ENCODE results near the gene C1orf122. TPM values are rescaled to one million over a fixed set of nuclear protein-coding genes. Genes with fewer than 3 reads are reported as not detected.

C1orf122 gene
- polyA plus RNA-seq, 2 of the 4 experiments (the other 2 are of a cell fraction): 21.3 to 29.1 TPM

- no peak for TF ChIP-seq CHD4 (IDR thresholded peaks at IDR 0.05; ENCODE audit: borderline replicate concordance)
These were observed 6.0 kb downstream of the C1orf122 start (continued) for GRCh38 chr1:37813529-37814145.

- 93% methylated on average over 7 of the region's 7 CpGs for WGBS (ENCODE audit: missing lambda C conversion rate)
- TF ChIP-seq CHD2 (IDR thresholded peaks at IDR 0.05; ENCODE audit: low read length, partially characterized antibody) (no peak), PHF8 (IDR thresholded peaks at IDR 0.05; ENCODE audit: borderline replicate concordance, low read depth) (no peak), FOSB (CRISPR knock-in tag; IDR thresholded peaks at IDR 0.05) (no peak), MAX (IDR thresholded peaks at IDR 0.05) (no peak), HES2 (IDR thresholded peaks at IDR 0.05) (no peak), KDM1A (IDR thresholded peaks at IDR 0.05; ENCODE audit: low read depth) (no peak), CTCF (IDR thresholded peaks at IDR 0.05) (no peak), POLR2AphosphoS2 (conservative IDR thresholded peaks at IDR 0.05; ENCODE audit: low read length) (no peak), CHD4 (IDR thresholded peaks at IDR 0.05; ENCODE audit: borderline replicate concordance) (no peak), FOXS1 (CRISPR knock-in tag; IDR thresholded peaks at IDR 0.05) (no peak), KDM5A (IDR thresholded peaks at IDR 0.05) (no peak), RAD21 (conservative IDR thresholded peaks at IDR 0.05 in 1 of 2, IDR thresholded peaks at IDR 0.05 in 1 of 2) (no peak)
- DNase-seq (ENCODE audit: low read depth in 1 of 2, low spot score in 1 of 2) (no peak), ATAC-seq (no peak), FAIRE-seq (no peak)
- Histone ChIP-seq H3K4me1 (peaks cover 23% of the 10 kb centered on the region; the same call in 2 of the 3 replicates), H3K27ac (no peak overlapping the region), H3K4me2 (no peak overlapping the region), H3K4me3 (no peak overlapping the region), H3K9me3 (no peaks in the 10 kb centered on the region)
- ChIA-PET POLR2A (no interaction called here), CTCF (no interaction called here)
These were observed 6.7 kb downstream of the C1orf122 start for GRCh38 chr1:37814252-37814651.

DNA sequence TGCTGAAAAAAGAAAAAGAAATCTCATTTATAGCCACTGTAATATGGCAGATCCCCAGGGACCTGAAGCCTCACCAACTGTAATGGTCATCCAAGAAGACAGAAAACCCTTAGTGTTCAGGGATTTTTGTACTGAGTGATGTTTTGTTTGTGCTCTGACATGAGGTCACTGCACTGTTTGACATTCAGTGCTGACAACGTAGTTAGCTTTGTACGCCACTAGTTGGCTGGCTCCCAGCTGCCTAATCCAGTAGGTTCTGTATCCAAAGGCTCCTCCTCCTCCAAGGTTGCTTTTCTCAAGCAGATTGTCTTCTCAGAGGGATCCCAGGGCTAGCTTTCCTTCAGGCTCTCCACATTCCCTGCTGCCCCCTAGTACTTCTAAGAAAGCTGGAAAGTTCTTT, 9.9 kb downstream of the C1orf122 start:
- 9% methylated on average over 2 of the region's 2 CpGs for WGBS (ENCODE audit: missing lambda C conversion rate)
- H3K4me3 ChIP-seq: no peak overlapping the region
- no peaks in the 10 kb centered on the region for H3K9me3 ChIP-seq
- DNase-seq (ENCODE audit: low read depth in 1 of 2, low spot score in 1 of 2) (peak in 1 of 2 experiments; percentile 14), ATAC-seq (peak; percentile 59 to 71; a peak in 5 of 6 replicates), FAIRE-seq (no peak)
- no peak for TF ChIP-seq KDM1A (IDR thresholded peaks at IDR 0.05; ENCODE audit: low read depth)
- no peak for TF ChIP-seq NPAS2 (CRISPR knock-in tag; IDR thresholded peaks at IDR 0.05; ENCODE audit: borderline replicate concordance)
- no peak for TF ChIP-seq RFX5 (IDR thresholded peaks at IDR 0.05)
- TF ChIP-seq MAX (IDR thresholded peaks at IDR 0.05): no peak
- TF ChIP-seq BHLHE40 (IDR thresholded peaks at IDR 0.05; ENCODE audit: low read depth, low read length): no peak
- TF ChIP-seq FOXS1 (CRISPR knock-in tag; IDR thresholded peaks at IDR 0.05): no peak
- TF ChIP-seq E2F6 (IDR thresholded peaks at IDR 0.05; ENCODE audit: borderline replicate concordance, low read depth): no peak
- TF ChIP-seq CBX8 (IDR thresholded peaks at IDR 0.05): no peak
- no peak for TF ChIP-seq ESRRA (IDR thresholded peaks at IDR 0.05; ENCODE audit: borderline replicate concordance, low read length)
- TF ChIP-seq ZC3H11A (IDR thresholded peaks at IDR 0.05): no peak
- TF ChIP-seq HMGXB4 (CRISPR knock-in tag; IDR thresholded peaks at IDR 0.05; ENCODE audit: borderline replicate concordance): no peak
- TF ChIP-seq HOXA7 (CRISPR knock-in tag; IDR thresholded peaks at IDR 0.05): no peak
- no peak overlapping the region for H3K4me2 ChIP-seq
- ChIA-PET POLR2A (interaction anchor here (1.6 kb wide), 1 partner anchor 10 kb away, joined by 7 read pairs; the partner anchor contains the start of genes C1orf122 and YRDC), CTCF (interaction anchor here (1.0 to 1.8 kb wide), 3 partner anchors 41 to 58 kb away, joined by 3 to 5 read pairs (median 4); partner anchors contain the start of gene MTF1)
- H3K4me1 ChIP-seq: no peaks in the 10 kb centered on the region
- H3K27ac ChIP-seq: no peak overlapping the region

Data from A549 (cell line).